EH (cell line): ENCODE data around the gene EMILIN1.

Experiments
- DNase-seq: peaks from one replicate; pipeline ENCODE4 v3.0.0-alpha.2; 2015; ENCODE audit warnings: low read depth

Gene EMILIN1

GRCh38 chr2:27080140-27080469 lies 1.7 kb downstream of the EMILIN1 start:
- no peak for DNase-seq

- DNase-seq, result no peak
Observed at GRCh38 chr2:27080603-27080936, 2.2 kb downstream of the EMILIN1 start.

- DNase-seq, result no peak
Observed at GRCh38 chr2:27081984-27082772, 3.8 kb downstream of the EMILIN1 start.

DNA sequence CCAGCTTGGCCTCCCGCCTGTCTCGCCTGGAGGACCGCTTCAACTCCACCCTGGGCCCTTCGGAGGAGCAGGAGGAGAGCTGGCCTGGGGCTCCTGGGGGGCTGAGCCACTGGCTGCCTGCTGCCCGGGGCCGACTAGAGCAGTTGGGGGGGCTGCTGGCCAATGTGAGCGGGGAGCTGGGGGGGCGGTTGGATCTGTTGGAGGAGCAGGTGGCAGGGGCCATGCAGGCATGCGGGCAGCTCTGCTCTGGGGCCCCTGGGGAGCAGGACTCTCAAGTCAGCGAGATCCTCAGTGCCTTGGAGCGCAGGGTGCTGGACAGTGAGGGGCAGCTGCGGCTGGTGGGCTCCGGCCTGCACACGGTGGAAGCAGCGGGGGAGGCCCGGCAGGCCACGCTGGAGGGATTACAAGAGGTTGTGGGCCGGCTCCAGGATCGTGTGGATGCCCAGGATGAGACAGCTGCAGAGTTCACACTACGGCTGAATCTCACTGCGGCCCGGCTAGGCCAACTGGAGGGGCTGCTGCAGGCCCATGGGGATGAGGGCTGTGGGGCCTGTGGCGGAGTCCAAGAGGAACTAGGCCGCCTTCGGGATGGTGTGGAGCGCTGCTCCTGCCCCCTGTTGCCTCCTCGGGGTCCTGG lies 4.5 kb downstream of the EMILIN1 start:
- DNase-seq, result no peak

DNA sequence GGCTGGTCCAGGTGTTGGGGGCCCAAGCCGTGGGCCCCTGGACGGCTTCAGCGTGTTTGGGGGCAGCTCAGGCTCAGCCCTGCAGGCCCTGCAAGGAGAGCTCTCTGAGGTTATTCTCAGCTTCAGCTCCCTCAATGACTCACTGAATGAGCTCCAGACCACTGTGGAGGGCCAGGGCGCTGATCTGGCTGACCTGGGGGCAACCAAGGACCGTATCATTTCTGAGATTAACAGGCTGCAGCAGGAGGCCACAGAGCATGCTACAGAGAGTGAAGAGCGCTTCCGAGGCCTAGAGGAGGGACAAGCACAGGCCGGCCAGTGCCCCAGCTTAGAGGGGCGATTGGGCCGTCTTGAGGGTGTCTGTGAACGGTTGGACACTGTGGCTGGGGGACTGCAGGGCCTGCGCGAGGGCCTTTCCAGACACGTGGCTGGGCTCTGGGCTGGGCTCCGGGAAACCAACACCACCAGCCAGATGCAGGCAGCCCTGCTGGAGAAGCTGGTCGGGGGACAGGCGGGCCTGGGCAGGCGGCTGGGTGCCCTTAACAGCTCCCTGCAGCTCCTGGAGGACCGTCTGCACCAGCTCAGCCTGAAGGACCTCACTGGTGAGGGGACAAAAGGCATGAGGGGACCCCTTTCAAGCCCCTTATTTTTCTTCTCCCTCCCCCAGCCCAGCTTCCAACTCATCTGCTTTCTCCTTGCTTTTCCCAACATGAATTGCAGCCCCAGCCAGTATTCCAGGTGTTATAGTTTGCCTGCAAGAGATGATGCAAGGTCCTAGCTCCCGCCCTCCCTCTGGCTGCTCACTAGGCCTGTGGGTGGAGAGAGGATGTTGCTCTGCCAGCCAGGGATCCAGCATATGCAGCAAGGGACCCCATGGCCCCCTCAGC lies 5.2 kb downstream of the EMILIN1 start:
- no peak for DNase-seq

DNA sequence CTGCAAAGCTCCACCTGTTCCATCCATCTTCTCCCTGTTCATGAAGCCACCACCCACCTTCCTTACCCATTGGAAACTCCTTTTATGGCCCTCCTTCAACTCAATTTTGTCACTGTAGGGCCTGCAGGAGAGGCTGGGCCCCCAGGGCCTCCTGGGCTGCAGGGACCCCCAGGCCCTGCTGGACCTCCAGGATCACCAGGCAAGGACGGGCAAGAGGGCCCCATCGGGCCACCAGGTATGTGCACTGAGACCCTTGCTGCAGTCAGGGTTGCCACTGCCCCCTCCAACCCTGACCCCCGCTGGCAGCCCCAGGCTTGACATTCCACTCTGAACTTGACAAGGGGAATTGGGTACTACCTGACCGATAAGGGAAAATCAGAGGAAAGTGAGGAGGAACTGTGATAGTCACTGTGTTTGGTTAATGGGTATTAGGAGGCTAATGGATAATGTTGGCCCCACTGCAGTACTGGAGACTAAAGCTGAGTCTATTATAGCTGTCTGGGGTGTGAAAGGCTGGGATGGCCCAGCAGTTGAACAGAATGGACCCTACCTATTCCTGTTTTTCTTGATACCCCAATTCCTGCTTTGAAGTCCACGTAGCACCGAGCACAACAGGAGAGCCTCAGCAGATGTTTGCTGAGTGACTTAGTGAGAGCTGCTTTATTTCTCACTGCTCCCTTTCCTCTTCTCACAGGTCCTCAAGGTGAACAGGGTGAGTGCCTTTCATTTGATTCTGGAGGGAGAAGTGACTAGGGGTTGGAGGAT lies 6.1 kb downstream of the EMILIN1 start:
- DNase-seq, result no peak

GRCh38 chr2:27085062-27085672 lies 6.8 kb downstream of the EMILIN1 start:
- DNase-seq, result no peak

- DNase-seq, result peak; percentile 76
Observed at GRCh38 chr2:27085673-27086089, 7.3 kb downstream of the EMILIN1 start.

DNA sequence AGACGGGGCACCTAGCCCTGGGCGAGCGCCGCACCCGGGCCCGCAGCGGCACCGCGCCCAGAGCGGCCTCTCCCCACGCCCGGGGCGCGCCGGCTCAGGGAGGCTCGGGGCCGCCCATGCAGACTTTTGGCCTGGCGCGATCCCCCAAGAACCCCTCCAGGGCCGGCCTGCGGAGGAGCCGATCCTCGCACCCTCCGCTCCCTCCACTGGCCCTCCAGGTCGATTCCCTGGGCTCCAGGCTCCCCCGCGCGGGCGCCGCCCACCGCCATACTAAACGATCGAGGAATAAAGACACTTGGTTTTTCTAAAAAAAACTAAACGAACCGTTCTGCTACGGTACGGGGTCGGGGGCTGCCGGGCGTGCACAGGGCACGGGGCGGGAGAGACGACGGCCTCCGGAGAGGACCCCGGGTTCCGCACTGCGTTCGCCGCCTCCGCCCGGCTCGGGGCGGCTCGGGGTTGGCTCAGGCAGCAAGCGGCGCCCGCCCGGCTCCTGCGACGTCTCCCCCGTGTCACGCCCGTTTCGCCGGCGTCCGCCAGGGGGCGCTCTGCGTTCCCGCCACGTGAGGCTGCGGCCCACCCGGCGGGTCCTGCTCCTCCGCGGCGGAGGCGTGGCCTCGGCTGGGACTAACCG lies 7.8 kb downstream of the EMILIN1 start:
- DNase-seq, result peak; percentile 91

DNA sequence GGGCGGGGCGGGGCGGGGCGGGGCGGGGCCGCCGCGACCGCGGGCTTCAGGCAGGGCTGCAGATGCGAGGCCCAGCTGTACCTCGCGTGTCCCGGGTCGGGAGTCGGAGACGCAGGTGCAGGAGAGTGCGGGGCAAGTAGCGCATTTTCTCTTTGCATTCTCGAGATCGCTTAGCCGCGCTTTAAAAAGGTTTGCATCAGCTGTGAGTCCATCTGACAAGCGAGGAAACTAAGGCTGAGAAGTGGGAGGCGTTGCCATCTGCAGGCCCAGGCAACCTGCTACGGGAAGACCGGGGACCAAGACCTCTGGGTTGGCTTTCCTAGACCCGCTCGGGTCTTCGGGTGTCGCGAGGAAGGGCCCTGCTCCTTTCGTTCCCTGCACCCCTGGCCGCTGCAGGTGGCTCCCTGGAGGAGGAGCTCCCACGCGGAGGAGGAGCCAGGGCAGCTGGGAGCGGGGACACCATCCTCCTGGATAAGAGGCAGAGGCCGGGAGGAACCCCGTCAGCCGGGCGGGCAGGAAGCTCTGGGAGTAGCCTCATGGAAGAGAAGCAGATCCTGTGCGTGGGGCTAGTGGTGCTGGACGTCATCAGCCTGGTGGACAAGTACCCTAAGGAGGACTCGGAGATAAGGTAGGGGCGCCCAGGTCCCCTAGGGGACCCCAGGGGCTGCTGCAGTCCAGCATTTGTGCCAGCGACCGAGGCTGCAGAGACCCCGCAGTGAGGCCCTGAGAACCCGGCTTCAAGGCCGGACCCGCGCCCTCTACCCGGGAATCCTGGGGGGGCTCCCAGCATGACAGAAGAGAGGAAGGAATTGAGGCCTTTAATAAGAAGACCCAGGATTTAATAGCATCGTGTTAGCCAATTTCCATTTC lies 8.5 kb downstream of the EMILIN1 start, which contains the start of gene KHK:
Gene KHK (plus strand): TSS at position 49 of the 870 bp plus-strand sequence. CDS start 488 bp downstream, at position 537.
- peak; percentile 43 for DNase-seq

GRCh38 chr2:27087823-27088410 lies 9.5 kb downstream of the EMILIN1 start:
- DNase-seq, result no peak

DNA sequence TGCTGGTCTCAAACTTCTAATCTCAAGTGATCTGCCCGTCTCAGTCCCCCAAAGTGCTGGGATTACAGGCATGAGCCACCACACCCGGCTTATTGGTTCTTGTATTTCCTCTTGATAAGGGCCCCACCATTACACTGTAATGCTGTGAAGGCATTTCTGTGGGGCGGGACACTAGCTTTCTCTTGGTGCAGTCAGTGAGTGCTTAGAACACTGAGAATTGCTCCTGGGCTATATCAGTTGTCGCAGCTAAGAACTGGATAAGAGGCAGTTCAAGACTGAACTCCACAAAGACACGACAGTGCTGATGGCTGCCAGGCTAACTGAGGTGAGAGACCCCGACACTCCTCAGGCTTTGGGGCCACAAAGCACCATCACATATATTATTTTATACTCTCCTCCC lies 10.2 kb downstream of the EMILIN1 start:
- DNase-seq, result no peak

DNA sequence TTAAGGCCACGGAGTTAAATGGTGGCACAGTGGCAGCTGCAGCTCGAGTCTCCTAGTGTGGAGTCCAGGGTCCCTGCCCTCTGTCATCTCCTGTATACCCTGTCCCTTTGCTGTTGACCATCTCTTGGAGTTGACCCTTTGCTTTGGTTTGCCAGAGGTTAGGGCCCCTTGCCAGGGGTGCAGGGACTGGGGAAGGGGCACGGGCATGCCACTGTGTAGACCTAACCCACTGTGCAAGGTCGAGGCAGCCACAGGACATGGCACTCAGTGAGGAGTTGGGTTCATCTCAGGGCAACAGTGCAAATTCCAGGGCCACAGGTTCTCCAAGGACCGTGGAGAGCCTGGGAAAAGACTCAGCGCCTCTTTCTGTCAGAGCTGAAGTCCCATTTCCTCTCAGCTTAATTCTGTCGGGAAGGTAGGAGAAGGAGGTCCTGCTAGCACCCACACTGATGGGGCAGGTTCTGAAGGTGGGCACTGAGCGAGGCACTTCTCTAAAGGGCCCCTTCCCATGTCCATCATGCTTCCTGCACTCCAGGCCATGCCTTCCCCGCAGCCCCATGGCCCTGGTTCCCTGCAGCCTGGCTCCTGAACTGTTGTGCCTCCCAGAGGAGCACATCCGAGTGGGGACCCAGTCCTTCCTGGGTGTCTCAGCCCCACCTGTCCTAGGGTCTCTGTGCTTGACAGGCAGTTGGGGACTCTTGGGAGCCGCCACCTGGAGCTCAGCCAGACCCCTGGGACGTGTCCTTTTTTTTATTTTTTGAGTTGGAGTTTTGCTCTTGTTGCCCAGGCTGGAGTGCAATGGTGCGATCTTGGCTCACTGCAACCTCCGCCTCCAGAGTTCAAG lies 10.9 kb downstream of the EMILIN1 start:
- no peak for DNase-seq

DNA sequence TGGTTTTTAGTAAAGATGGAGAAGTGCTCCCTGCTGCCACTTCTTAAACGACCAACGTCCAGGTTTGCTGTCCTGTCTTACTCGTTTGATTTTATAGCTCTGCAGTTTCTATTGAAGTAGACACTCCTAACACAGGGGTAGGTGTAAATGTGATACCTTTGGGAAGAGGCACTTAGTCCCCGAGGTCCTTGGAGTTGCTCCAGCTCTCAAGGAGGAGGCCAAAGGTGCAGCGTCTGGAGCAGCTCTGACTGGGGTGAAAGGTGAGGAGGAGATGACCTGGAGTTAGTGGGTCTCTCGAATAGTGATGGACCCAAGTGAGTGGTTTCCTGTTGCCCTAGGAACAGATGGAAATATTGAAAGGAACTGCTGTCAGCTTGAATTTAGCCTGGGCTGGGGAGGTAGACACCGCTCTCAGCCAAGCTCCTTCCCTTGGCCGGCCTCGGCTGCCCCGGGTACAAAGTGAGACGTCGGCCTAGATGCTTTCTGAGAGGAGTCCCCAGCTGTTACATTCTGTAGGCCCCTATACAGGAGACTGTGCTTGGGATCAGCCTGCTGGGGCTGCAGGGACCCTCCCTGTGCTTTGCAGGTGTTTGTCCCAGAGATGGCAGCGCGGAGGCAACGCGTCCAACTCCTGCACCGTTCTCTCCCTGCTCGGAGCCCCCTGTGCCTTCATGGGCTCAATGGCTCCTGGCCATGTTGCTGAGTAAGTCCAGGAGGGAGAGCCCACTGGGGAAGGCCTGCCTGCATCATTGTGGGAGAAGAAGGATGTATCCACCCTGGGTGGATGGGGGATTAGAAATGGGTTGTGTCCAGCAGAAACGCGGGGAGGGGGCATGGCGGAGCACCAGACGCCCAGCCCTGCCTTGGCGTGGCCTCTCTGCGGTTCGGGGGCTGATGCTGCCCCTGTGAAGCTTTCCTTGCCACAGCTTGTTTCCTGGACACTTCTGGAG lies 13.6 kb downstream of the EMILIN1 start:
- DNase-seq, result no peak

GRCh38 chr2:27092696-27093429 lies 14.4 kb downstream of the EMILIN1 start:
- peak; percentile 47 for DNase-seq

DNA sequence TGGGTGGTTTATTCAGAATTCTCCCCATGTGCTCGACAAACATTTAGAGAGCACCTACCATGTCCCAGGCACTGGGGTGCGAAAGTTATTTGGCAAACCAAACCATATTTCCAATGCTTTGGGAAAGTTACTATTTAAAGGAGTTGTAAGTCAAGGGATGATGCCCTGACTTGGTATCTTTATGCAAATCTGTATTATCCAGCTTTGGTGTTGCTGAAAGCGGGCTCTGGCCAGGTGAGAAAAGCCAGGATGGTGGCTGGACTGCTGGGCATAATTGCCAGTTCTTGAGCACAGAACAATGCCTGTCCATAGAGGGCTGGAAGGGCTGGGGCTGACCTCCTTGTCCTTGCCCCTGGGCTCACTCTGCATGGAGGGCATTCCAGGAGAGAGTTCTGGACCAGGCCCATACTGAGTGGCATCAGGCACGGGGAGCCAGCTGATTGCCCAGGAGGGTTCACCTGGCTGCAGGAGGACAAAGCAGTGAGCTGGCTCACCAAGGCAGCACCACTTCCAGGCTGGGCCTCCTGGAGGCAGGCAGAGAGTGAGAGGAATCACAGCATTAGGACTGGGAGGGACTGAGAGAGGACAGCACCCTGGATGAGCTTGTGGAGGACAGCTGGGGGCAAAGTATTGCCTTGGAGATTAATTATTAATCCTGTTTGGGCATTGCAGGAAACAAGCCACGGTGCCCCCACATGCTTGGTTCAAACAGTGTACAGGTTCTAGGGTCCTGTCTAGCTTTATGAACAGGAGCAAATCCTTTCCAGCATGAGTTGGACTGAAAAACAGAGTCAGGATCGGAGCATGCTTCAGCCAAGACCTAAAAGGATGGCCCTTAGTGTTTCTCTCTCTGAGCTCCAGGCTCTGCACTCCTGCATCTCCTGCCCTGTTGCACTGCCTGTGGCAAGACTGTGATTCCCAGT lies 15.3 kb downstream of the EMILIN1 start:
- no peak for DNase-seq
